Measurements from ENCODE around the gene CEP162.
"Not testable (repeated sequence)": the region's sequence is repeated elsewhere in the genome, so short reads cannot be mapped to it uniquely, and the experiment has no call there.

The CEP162 gene

GRCh38 chr6:84093441-84094435, 133.7 kb downstream of the CEP162 start:
- Mint-ChIP-seq H3K9me3 (no peaks in the 10 kb centered on the region), H3K4me1 (no peaks in the 10 kb centered on the region), H3K4me3 (no peak overlapping the region), H3K27ac (no peak overlapping the region), H3K36me3 (no peaks in the 10 kb centered on the region)
- no peak for DNase-seq (ENCODE audit: low spot score in 2 of 2)
- ATAC-seq = no peak

- no peaks in the 10 kb centered on the region for H3K36me3 Mint-ChIP-seq
- ATAC-seq = no peak
- H3K4me1 Mint-ChIP-seq = no peaks in the 10 kb centered on the region
- no peak overlapping the region for H3K4me3 Mint-ChIP-seq
- H3K9me3 Mint-ChIP-seq = no peaks in the 10 kb centered on the region
- DNase-seq (ENCODE audit: low spot score in 2 of 2) = no peak
- H3K27ac Mint-ChIP-seq = no peak overlapping the region
Measured at GRCh38 chr6:84089552-84089951, 137.9 kb downstream of the CEP162 start.

- Mint-ChIP-seq H3K36me3 (no peaks in the 10 kb centered on the region), H3K9me3 (no peaks in the 10 kb centered on the region), H3K4me3 (no peak overlapping the region), H3K4me1 (no peaks in the 10 kb centered on the region), H3K27ac (no peak overlapping the region)
- DNase-seq (ENCODE audit: low spot score in 2 of 2) = no peak
- ATAC-seq = no peak
Measured at GRCh38 chr6:84089081-84089480, 138.4 kb downstream of the CEP162 start.

- H3K4me3 Mint-ChIP-seq = no peak overlapping the region
- H3K4me1 Mint-ChIP-seq = no peaks in the 10 kb centered on the region
- ATAC-seq (peak; percentile 24), DNase-seq (ENCODE audit: low spot score in 2 of 2) (no peak)
- H3K27ac Mint-ChIP-seq = no peak overlapping the region
- H3K36me3 Mint-ChIP-seq = no peaks in the 10 kb centered on the region
- no peaks in the 10 kb centered on the region for H3K9me3 Mint-ChIP-seq
Measured at GRCh38 chr6:84086545-84087429, 140.7 kb downstream of the CEP162 start.

GRCh38 chr6:84086056-84086455, 141.4 kb downstream of the CEP162 start:
- Mint-ChIP-seq H3K36me3 (no peaks in the 10 kb centered on the region), H3K4me3 (no peak overlapping the region), H3K27ac (no peak overlapping the region), H3K4me1 (no peaks in the 10 kb centered on the region), H3K9me3 (no peaks in the 10 kb centered on the region)
- ATAC-seq (no peak), DNase-seq (ENCODE audit: low spot score in 2 of 2) (no peak)

GRCh38 chr6:84084705-84085104, 142.7 kb downstream of the CEP162 start:
- not testable (repeated sequence) for H3K9me3 Mint-ChIP-seq; H3K27ac Mint-ChIP-seq; DNase-seq (ENCODE audit: low spot score in 2 of 2); H3K4me3 Mint-ChIP-seq; H3K36me3 Mint-ChIP-seq; H3K4me1 Mint-ChIP-seq; ATAC-seq

GRCh38 chr6:84082689-84083265, 144.7 kb downstream of the CEP162 start:
- DNase-seq (ENCODE audit: low spot score in 2 of 2) (no peak), ATAC-seq (no peak)
- no peaks in the 10 kb centered on the region for H3K9me3 Mint-ChIP-seq
- H3K4me3 Mint-ChIP-seq = no peak overlapping the region
- H3K36me3 Mint-ChIP-seq = no peaks in the 10 kb centered on the region
- H3K4me1 Mint-ChIP-seq = no peaks in the 10 kb centered on the region
- no peak overlapping the region for H3K27ac Mint-ChIP-seq

GRCh38 chr6:84081222-84081621, 146.2 kb downstream of the CEP162 start:
- no peak for ATAC-seq
- no peak overlapping the region for H3K27ac Mint-ChIP-seq
- no peaks in the 10 kb centered on the region for H3K9me3 Mint-ChIP-seq
- DNase-seq (ENCODE audit: low spot score in 2 of 2) = no peak
- no peak overlapping the region for H3K4me3 Mint-ChIP-seq
- H3K4me1 Mint-ChIP-seq = no peaks in the 10 kb centered on the region
- no peaks in the 10 kb centered on the region for H3K36me3 Mint-ChIP-seq

- Mint-ChIP-seq H3K4me3 (no peak overlapping the region), H3K27ac (no peak overlapping the region), H3K4me1 (no peaks in the 10 kb centered on the region), H3K9me3 (no peaks in the 10 kb centered on the region), H3K36me3 (no peaks in the 10 kb centered on the region)
- DNase-seq (ENCODE audit: low spot score in 2 of 2) (no peak), ATAC-seq (no peak)
Measured at GRCh38 chr6:84078335-84078734, 149.1 kb downstream of the CEP162 start.

GRCh38 chr6:84077645-84078044, 149.8 kb downstream of the CEP162 start:
- no peak overlapping the region for H3K4me3 Mint-ChIP-seq
- H3K4me1 Mint-ChIP-seq = no peaks in the 10 kb centered on the region
- no peaks in the 10 kb centered on the region for H3K36me3 Mint-ChIP-seq
- H3K27ac Mint-ChIP-seq = no peak overlapping the region
- no peak for DNase-seq (ENCODE audit: low spot score in 2 of 2)
- ATAC-seq = no peak
- H3K9me3 Mint-ChIP-seq = no peaks in the 10 kb centered on the region

- Mint-ChIP-seq H3K4me3 (no peak overlapping the region), H3K27ac (no peak overlapping the region), H3K36me3 (no peaks in the 10 kb centered on the region), H3K9me3 (peaks cover 4% of the 10 kb centered on the region), H3K4me1 (no peaks in the 10 kb centered on the region)
- DNase-seq (ENCODE audit: low spot score in 2 of 2) = no peak
- ATAC-seq = no peak
Measured at GRCh38 chr6:84074988-84075781, 152.3 kb downstream of the CEP162 start.

All from stimulated activated effector memory CD8-positive, alpha-beta T cell treated with anti-CD3 and anti-CD28 coated beads, Interleukin-12 subunit alpha, Interleukin-12 subunit beta, amount 100 ng/mL, for 72 hours (primary cell).